DND-41 (cell line): Measurements from ENCODE around the gene OR8B3.

Experiments
- CTCF ChIP-seq: IDR thresholded peaks from 2 replicates; pipeline ENCODE4 v1.5.1; 2012; ENCODE audit warnings: borderline replicate concordance, low read length, moderate library complexity, mild to moderate bottlenecking; ENCODE audit not compliant: poor library complexity, severe bottlenecking; ENCODE audit errors: extremely low read depth
- EZH2 ChIP-seq: IDR thresholded peaks from 3 replicates; pipeline ENCODE4 v1.6.1; 2012; ENCODE audit warnings: borderline replicate concordance, low read depth, mild to moderate bottlenecking, moderate library complexity, low read length, inconsistent platforms; ENCODE audit not compliant: severe bottlenecking

GRCh38 chr11:124429599-124429998 is 30.8 kb upstream of the OR8B3 start:
- TF ChIP-seq CTCF, result no peak
- no peak for TF ChIP-seq EZH2
